ENCODE measurements around the gene LDLR. TPM values are rescaled to one million over a fixed set of nuclear protein-coding genes. Genes with fewer than 3 reads are reported as not detected.
A peak's percentile ranks its signal among the peaks of the same experiment; 100 is the strongest.

The LDLR gene
- total and polyA plus RNA-seq, 2 of the 4 experiments (the other 2 are of a cell fraction) = 45.2 to 53.8 TPM

DNA sequence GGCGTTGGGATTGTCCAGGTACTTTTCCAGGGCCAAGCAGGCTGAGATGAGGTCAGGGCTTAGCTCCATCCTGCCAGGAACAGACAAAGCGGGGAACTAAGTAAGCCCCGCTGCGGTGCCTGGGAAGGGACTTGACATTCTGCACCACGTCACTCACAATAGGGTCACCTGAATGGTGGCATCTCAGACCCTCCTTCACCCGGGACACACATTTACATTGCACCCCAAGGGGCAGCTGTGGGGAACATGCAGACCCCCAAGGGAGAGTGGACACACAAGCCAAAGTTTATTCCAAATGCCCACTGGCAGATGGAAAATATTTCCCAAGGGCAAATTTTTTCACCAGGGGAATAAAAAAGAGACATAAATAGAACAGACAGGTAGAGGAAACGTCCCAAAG, 86.7 kb downstream of the LDLR start:
- H3K18ac ChIP-seq (ENCODE audit: low read depth, low read length) = no peak overlapping the region
- no peaks in the 10 kb centered on the region; the same call in none of the 2 replicates for H4K20me1 ChIP-seq (ENCODE audit: insufficient read depth, low read length)
- H4K91ac ChIP-seq (ENCODE audit: insufficient read depth, low read depth, low read length) = no peak overlapping the region
- H3K4me1 ChIP-seq (ENCODE audit: control insufficient read depth, insufficient read depth, low read length) = 0 out of 2 replicates have a peak, but pooled peaks cover 1% of the 10 kb centered on the region
- in situ Hi-C loops (cut with MboI; ENCODE audit: low sequenced_read_pairs) (no loop called here), dilution Hi-C loops (cut with HindIII; ENCODE audit: low sequenced_read_pairs, unreplicated experiment) (no loop called here), intact Hi-C loops (cut with micrococcal nuclease) (no loop called here)
- H2BK120ac ChIP-seq (ENCODE audit: low read depth, low read length) = no peak overlapping the region
- no peak overlapping the region for H3K23ac ChIP-seq (ENCODE audit: low read depth, low read length)
- H3K9me1 ChIP-seq (ENCODE audit: insufficient read depth, low read length) = peaks cover 11% of the 10 kb centered on the region
- H3K9ac ChIP-seq (ENCODE audit: low read depth, low read length) = no peak overlapping the region
- no peak overlapping the region for H4K5ac ChIP-seq (ENCODE audit: low read depth, low read length)
- no peaks in the 10 kb centered on the region for H3K27me3 ChIP-seq (ENCODE audit: control insufficient read depth, insufficient read depth, low read length)
- H3K9me3 ChIP-seq (ENCODE audit: control insufficient read depth, insufficient read depth, low read length) = no peaks in the 10 kb centered on the region
- H3K27ac ChIP-seq (ENCODE audit: insufficient read depth, low read length) = no peak overlapping the region
- H3K56ac ChIP-seq (ENCODE audit: extremely low read depth, insufficient read depth, low read length) = no peak overlapping the region
- H3K4me2 ChIP-seq (ENCODE audit: low read depth, low read length) = no peak overlapping the region
- DNase-seq (no peak), ATAC-seq (ENCODE audit: low read depth) (no peak)
- no peak overlapping the region for H2BK20ac ChIP-seq (ENCODE audit: low read depth, low read length)
- peaks cover 81% of the 10 kb centered on the region for H3K36me3 ChIP-seq (ENCODE audit: control insufficient read depth, insufficient read depth, low read length)
- H3K79me1 ChIP-seq (ENCODE audit: low read depth in 1 of 2, low read length in 2 of 2) = peaks cover 36 to 73% of the 10 kb centered on the region in 2 experiments
- no peak overlapping the region for H3K14ac ChIP-seq (replicated peaks; ENCODE audit: low read depth, low read length)
- no peak overlapping the region for H2BK5ac ChIP-seq (ENCODE audit: low read depth, low read length, poor library complexity, severe bottlenecking)
- BruUV-seq (replicated peaks) = no TSS peak
- TF ChIP-seq SMC3 (IDR thresholded peaks at IDR 0.05; ENCODE audit: low read depth, low read length) (no peak), NFE2L2 (IDR thresholded peaks at IDR 0.05; ENCODE audit: low read depth, low read length) (no peak), RFX5 (IDR thresholded peaks at IDR 0.05; ENCODE audit: low read depth, low read length) (no peak), POLR2A (IDR thresholded peaks at IDR 0.05; ENCODE audit: low read depth, low read length) (no peak), CEBPB (IDR thresholded peaks at IDR 0.05; ENCODE audit: low read depth, low read length) (no peak), MAZ (IDR thresholded peaks at IDR 0.05; ENCODE audit: borderline replicate concordance, low read depth, low read length) (no peak), CTCF (conservative IDR thresholded peaks at IDR 0.05; ENCODE audit: low read depth, low read length) (no peak), MAFK (IDR thresholded peaks at IDR 0.05; ENCODE audit: low read depth, low read length) (no peak), MXI1 (IDR thresholded peaks at IDR 0.05; ENCODE audit: borderline replicate concordance, low read depth, low read length) (no peak), FOS (IDR thresholded peaks at IDR 0.05; ENCODE audit: low read depth, low read length) (no peak), RAD21 (IDR thresholded peaks at IDR 0.05; ENCODE audit: low read length) (no peak), RCOR1 (IDR thresholded peaks at IDR 0.05; ENCODE audit: insufficient replicate concordance, low read length) (no peak), CHD1 (IDR thresholded peaks at IDR 0.05; ENCODE audit: low read depth, low read length) (no peak), BHLHE40 (IDR thresholded peaks at IDR 0.05; ENCODE audit: low read depth, low read length) (no peak)
- TF ChIP-seq, protein P1, sequence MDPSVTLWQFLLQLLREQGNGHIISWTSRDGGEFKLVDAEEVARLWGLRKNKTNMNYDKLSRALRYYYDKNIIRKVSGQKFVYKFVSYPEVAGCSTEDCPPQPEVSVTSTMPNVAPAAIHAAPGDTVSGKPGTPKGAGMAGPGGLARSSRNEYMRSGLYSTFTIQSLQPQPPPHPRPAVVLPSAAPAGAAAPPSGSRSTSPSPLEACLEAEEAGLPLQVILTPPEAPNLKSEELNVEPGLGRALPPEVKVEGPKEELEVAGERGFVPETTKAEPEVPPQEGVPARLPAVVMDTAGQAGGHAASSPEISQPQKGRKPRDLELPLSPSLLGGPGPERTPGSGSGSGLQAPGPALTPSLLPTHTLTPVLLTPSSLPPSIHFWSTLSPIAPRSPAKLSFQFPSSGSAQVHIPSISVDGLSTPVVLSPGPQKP (IDR thresholded peaks at IDR 0.05; ENCODE audit: borderline replicate concordance, low read depth, low read length) = no peak
- TF ChIP-seq, protein P2, sequence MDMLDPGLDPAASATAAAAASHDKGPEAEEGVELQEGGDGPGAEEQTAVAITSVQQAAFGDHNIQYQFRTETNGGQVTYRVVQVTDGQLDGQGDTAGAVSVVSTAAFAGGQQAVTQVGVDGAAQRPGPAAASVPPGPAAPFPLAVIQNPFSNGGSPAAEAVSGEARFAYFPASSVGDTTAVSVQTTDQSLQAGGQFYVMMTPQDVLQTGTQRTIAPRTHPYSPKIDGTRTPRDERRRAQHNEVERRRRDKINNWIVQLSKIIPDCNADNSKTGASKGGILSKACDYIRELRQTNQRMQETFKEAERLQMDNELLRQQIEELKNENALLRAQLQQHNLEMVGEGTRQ (IDR thresholded peaks at IDR 0.05; ENCODE audit: low read depth, low read length) = no peak
- ChIA-PET POLR2A (ENCODE audit: unreplicated experiment) (no interaction called here), CTCF (no interaction called here)
- no peak overlapping the region for H4K8ac ChIP-seq (ENCODE audit: low read depth in 2 of 2, low read length in 2 of 2)
- H2AK9ac ChIP-seq (replicated peaks; ENCODE audit: low read depth, low read length, poor library complexity) = peak overlapping the region; percentile 42
- WGBS, 2 experiments (ENCODE audit: extremely low coverage in 2 of 2, insufficient read length in 1 of 2) = 95% methylated on average over 5 of the region's 7 CpGs; no CpG with 5 or more reads in 1 of the 2 experiments
- no peak overlapping the region for H2AK5ac ChIP-seq (ENCODE audit: low read depth, low read length)
- H3K4ac ChIP-seq (ENCODE audit: low read depth, low read length) = no peak overlapping the region
- H3K4me3 ChIP-seq (ENCODE audit: insufficient read depth, low read depth, low read length) = no peak overlapping the region
- H2AFZ ChIP-seq (replicated peaks; ENCODE audit: low read length, poor library complexity) = no peak overlapping the region
- H2BK15ac ChIP-seq (ENCODE audit: low read depth, low read length) = no peak overlapping the region
